CD4-positive, alpha-beta T cell (primary cell): ENCODE data around the gene EPHA4. TPM values are rescaled to one million over a fixed set of nuclear protein-coding genes. Genes with fewer than 3 reads are reported as not detected.

ENCODE experiments used
- ATAC-seq: fragments of 200-7000 bp; cut with Tn5 transposase; one replicate; pipeline ENCODE4 v1.10.0; 2022; ENCODE audit warnings: mild to moderate bottlenecking; ENCODE audit not compliant: poor library complexity
- CTCF ChIA-PET: fragments of 350-600 bp; sonication (Branson Sonifier 250); formaldehyde crosslinking; loops from one replicate; lab custom pipeline; 2021; ENCODE audit warnings: antibody characterized with exemption, inconsistent platforms; lab: Charles Lee
- POLR2A ChIA-PET: fragments of 350-600 bp; sonication (Branson Sonifier 250); formaldehyde crosslinking; loops from one replicate; lab custom pipeline; 2021; ENCODE audit warnings: antibody characterized with exemption, inconsistent platforms; lab: Charles Lee
- DNase-seq, 14 experiments: peaks; one replicate each; pipeline ENCODE4 v3.0.0-alpha.2; 2013 to 2020; ENCODE audit warnings: mixed read lengths in 2 of 14
- H3K27ac ChIP-seq, 2 donors: one replicate each; pipeline versions ENCODE4 v1.5.1 to v1.7.0; 2013; ENCODE audit warnings: low read length in 2 of 2, low read depth in 1 of 2, mild to moderate bottlenecking in 1 of 2
- H3K27me3 ChIP-seq, 2 experiments: 1 replicate in 1 of 2; 2 replicates in 1 of 2; pipeline versions ENCODE4 v1.6.1 to v1.7.0; 2013; ENCODE audit warnings: low read length in 2 of 2, control low read depth in 1 of 2, mild to moderate bottlenecking in 1 of 2, moderate library complexity in 1 of 2; ENCODE audit not compliant: insufficient read depth in 2 of 2, control insufficient read depth in 1 of 2
- H3K36me3 ChIP-seq: one replicate; pipeline ENCODE4 v1.6.1; 2013; ENCODE audit warnings: low read length, control low read depth; ENCODE audit not compliant: insufficient read depth
- H3K4me1 ChIP-seq: one replicate; pipeline ENCODE4 v1.6.1; 2013; ENCODE audit warnings: low read length, control low read depth; ENCODE audit not compliant: insufficient read depth
- H3K4me3 ChIP-seq: one replicate; pipeline ENCODE4 v1.5.1; 2013; ENCODE audit warnings: mild to moderate bottlenecking, low read length, moderate library complexity
- H3K9me3 ChIP-seq, 2 experiments: 1 replicate in 1 of 2; 2 replicates in 1 of 2; pipeline versions ENCODE4 v1.6.1 to v1.7.0; 2013; ENCODE audit warnings: low read length in 2 of 2, mild to moderate bottlenecking in 2 of 2, control low read depth in 1 of 2, moderate library complexity in 1 of 2; ENCODE audit not compliant: control insufficient read depth in 1 of 2, insufficient read depth in 1 of 2
- H3K27ac Mint-ChIP-seq: one replicate; pipeline ENCODE4 v1.8.0; 2020; ENCODE audit warnings: mixed read lengths
- H3K27me3 Mint-ChIP-seq: one replicate; pipeline ENCODE4 v1.8.0; 2021; ENCODE audit warnings: mixed read lengths
- H3K36me3 Mint-ChIP-seq: one replicate; pipeline ENCODE4 v1.8.0; 2021; ENCODE audit warnings: low read depth, mixed read lengths
- H3K4me1 Mint-ChIP-seq: one replicate; pipeline ENCODE4 v1.8.0; 2021; ENCODE audit warnings: low read depth, mixed read lengths
- H3K4me3 Mint-ChIP-seq: one replicate; pipeline ENCODE4 v1.8.0; 2020; ENCODE audit warnings: mild to moderate bottlenecking, mixed read lengths
- H3K9me3 Mint-ChIP-seq: one replicate; pipeline ENCODE4 v1.8.0; 2020; ENCODE audit warnings: mixed read lengths
- CTCF ChIP-seq: fragments of 200-600 bp; IDR thresholded peaks from one replicate; pipeline ENCODE4 v1.8.0; 2022; ENCODE audit warnings: antibody characterized with exemption, mild to moderate bottlenecking
- intact Hi-C, 2 experiments: fragments of 100-400 bp; cut with DNase I in 1 of 2; cut with micrococcal nuclease in 1 of 2; formaldehyde crosslinking; loops; one replicate each; pipeline versions ENCODE4 v1.15.1 to v1.9.0; 2023 to 2025; cut with DNase I, micrococcal nuclease
- total RNA-seq, 174 experiments: library from RNA in 2 of 174; stranded (reverse) in 2 of 174; gene quantifications; one replicate each; pipeline ENCODE4 v1.2.3 and lab custom pipeline; 2021 to 2026

EPHA4 gene
- total RNA-seq, 2 experiments from 2014 or later, result 85.7 to 86.5 TPM

DNA sequence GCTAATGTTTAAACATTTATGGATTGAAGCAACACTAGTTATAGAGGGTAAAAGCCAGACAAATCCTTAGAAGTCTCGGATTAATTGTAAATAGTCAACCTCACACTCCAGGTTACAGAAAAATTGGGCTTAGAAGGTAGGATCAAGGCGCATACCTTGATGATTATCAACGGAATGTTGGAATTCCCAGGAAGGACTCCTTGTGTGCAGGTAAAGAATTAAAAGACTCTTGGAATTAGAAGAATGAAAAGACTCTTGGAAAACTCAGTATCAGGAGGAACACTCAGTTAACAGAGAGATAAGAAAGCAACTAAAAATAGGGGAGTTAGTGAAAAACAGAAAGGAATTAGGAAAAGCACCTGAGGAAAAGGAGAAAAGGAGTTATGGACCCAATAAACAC, 29.3 kb upstream of the EPHA4 start:
- no peaks in the 10 kb centered on the region for H3K36me3 Mint-ChIP-seq
- no peaks in the 10 kb centered on the region for H3K4me1 Mint-ChIP-seq
- Histone ChIP-seq H3K4me1 (no peaks in the 10 kb centered on the region), H3K36me3 (no peaks in the 10 kb centered on the region), H3K27me3 (peaks cover 4 to 13% of the 10 kb centered on the region in 2 experiments), H3K4me3 (no peak overlapping the region), H3K27ac (no peak overlapping the region), H3K9me3 (no peaks in the 10 kb centered on the region)
- DNase-seq, result no peak
- H3K4me3 Mint-ChIP-seq, result no peak overlapping the region
- intact Hi-C loops, result no loop called here
- no peaks in the 10 kb centered on the region for H3K27me3 Mint-ChIP-seq
- no peaks in the 10 kb centered on the region for H3K9me3 Mint-ChIP-seq
- ChIA-PET CTCF (no interaction called here), POLR2A (no interaction called here)
- no peak overlapping the region for H3K27ac Mint-ChIP-seq
- no peak for TF ChIP-seq CTCF
- ATAC-seq, result no peak

DNA sequence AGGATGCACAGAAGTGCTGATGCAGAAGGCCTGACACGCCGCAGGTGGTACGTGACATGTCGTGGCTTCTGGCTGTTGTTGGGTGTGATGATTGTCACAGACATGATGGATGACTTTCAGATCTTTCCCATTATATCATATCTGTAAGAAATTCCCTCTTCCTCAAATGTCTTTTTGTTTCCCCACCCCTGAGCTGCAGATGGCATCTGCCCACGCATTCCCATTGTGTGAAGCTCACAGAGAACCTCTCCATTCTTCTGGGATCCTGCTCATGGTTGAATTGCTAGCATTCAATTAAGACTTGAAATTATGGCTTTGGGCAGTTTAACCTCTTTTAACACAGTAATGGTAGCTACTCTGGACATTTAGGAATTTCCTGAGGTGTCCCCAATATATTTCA, 28.3 kb upstream of the EPHA4 start:
- H3K4me3 Mint-ChIP-seq, result no peak overlapping the region
- H3K27ac Mint-ChIP-seq, result no peak overlapping the region
- intact Hi-C loops, result no loop called here
- POLR2A ChIA-PET, result no interaction called here
- no peaks in the 10 kb centered on the region for H3K9me3 ChIP-seq
- no peaks in the 10 kb centered on the region for H3K4me1 ChIP-seq
- H3K27ac ChIP-seq, result no peak overlapping the region
- no peak for TF ChIP-seq CTCF
- H3K27me3 ChIP-seq, result peaks cover 4 to 13% of the 10 kb centered on the region in 2 experiments
- no peak overlapping the region for H3K4me3 ChIP-seq
- H3K36me3 ChIP-seq, result no peaks in the 10 kb centered on the region
- H3K4me1 Mint-ChIP-seq, result no peaks in the 10 kb centered on the region
- no peaks in the 10 kb centered on the region for H3K36me3 Mint-ChIP-seq
- CTCF ChIA-PET, result no interaction called here
- ATAC-seq, result no peak
- H3K27me3 Mint-ChIP-seq, result no peaks in the 10 kb centered on the region
- no peaks in the 10 kb centered on the region for H3K9me3 Mint-ChIP-seq
- no peak for DNase-seq

DNA sequence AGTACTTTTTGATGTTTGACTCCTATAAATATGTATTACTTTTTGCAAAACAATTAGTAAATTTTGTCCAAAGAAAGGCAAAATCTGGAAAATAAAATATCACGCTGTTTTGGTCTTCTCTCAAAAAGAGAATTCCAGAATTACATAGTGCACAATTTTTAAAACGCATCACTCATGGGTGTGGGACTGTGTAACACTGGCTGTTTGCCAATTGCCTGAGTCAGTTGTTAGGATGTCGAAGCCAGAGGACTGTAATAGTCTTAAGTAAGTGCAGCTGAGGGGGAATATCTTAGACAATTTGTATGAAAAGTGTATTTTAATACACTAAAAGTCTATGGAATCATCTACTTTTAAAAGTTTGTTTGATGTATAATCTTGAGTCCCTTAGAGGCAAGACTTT, 24.1 kb upstream of the EPHA4 start:
- POLR2A ChIA-PET, result no interaction called here
- no peak for TF ChIP-seq CTCF
- no peaks in the 10 kb centered on the region for H3K4me1 ChIP-seq
- ATAC-seq (no peak), DNase-seq (no peak)
- intact Hi-C loops, result no loop called here
- H3K4me3 Mint-ChIP-seq, result no peak overlapping the region
- no peaks in the 10 kb centered on the region for H3K9me3 Mint-ChIP-seq
- CTCF ChIA-PET, result no interaction called here
- peaks cover 7 to 12% of the 10 kb centered on the region in 2 experiments for H3K27me3 ChIP-seq
- H3K27ac ChIP-seq, result no peak overlapping the region
- peaks cover 6% of the 10 kb centered on the region for H3K27me3 Mint-ChIP-seq
- H3K36me3 ChIP-seq, result no peaks in the 10 kb centered on the region
- no peaks in the 10 kb centered on the region for H3K4me1 Mint-ChIP-seq
- no peak overlapping the region for H3K27ac Mint-ChIP-seq
- no peaks in the 10 kb centered on the region for H3K9me3 ChIP-seq
- no peaks in the 10 kb centered on the region for H3K36me3 Mint-ChIP-seq
- H3K4me3 ChIP-seq, result no peak overlapping the region
